GM19372 (cell line): ENCODE results near the gene MAPRE3.
"Not testable (repeated sequence)": the region's sequence is repeated elsewhere in the genome, so short reads cannot be mapped to it uniquely, and the experiment has no call there.

ENCODE experiments used
- ATAC-seq: cut with Tn5 transposase; IDR thresholded peaks from one replicate; pipeline ENCODE4 v1.9.1; 2021; ENCODE audit warnings: mild to moderate bottlenecking, low read depth, moderate library complexity; ENCODE audit not compliant: unreplicated experiment

Gene MAPRE3

DNA sequence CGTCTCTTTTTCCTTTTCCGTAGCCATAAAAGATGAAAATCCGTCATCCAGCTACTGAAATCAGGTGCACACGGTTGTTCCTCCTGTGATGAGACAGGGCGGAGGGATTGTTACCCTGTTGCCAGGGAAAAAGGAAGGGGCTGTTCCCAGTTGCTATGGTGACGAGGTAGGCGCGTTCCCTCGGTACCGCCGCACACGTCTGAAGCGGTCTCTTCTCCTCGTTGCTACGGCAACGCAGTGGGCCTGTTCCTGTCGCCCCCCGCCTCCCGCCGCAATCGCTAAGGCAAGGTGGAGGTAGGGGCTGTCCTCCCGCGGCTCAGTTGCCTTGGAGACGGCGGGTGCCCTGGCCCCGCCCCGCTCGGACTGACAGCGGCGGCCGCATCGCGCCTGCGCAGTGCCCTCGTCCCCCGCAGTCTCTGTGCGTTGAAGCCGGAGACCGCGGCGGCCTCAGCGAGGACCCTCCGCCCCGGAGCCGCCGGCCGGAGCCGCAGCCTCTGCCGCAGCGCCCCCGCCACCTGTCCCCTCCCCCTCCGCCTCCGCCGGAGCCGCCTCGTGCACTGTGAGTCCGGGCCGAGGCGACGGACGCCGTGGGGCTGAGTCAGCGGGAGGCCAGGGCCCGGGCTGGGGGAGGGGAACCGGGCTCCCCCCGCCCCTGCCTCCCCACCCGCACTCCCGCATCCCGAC, at the start of gene MAPRE3:
MAPRE3 (plus strand) TSS at position 394 of the 684 bp plus-strand sequence. CDS start 51,582 bp downstream, outside the sequence.
- ATAC-seq: peak; percentile 86

DNA sequence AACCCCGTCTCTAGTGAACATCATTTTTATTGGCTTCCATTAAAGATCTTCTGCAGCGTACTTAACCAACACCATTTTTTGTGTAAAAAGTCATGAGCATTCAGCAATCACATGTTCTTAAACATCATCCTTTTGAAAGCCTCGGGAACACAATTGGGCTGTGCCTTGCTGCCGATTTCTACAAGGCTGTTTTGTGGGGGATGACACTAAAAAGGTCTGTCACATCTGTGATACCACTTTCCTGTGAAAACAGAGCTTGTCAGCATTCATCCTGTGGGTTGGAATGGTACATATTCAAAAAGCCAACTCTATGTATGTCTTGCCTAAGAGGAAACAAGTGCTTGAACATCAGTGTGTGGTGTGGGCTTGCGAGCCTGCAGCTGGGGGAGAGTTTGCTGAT, 49.1 kb upstream of the MAPRE3 start:
- no peak for ATAC-seq

DNA sequence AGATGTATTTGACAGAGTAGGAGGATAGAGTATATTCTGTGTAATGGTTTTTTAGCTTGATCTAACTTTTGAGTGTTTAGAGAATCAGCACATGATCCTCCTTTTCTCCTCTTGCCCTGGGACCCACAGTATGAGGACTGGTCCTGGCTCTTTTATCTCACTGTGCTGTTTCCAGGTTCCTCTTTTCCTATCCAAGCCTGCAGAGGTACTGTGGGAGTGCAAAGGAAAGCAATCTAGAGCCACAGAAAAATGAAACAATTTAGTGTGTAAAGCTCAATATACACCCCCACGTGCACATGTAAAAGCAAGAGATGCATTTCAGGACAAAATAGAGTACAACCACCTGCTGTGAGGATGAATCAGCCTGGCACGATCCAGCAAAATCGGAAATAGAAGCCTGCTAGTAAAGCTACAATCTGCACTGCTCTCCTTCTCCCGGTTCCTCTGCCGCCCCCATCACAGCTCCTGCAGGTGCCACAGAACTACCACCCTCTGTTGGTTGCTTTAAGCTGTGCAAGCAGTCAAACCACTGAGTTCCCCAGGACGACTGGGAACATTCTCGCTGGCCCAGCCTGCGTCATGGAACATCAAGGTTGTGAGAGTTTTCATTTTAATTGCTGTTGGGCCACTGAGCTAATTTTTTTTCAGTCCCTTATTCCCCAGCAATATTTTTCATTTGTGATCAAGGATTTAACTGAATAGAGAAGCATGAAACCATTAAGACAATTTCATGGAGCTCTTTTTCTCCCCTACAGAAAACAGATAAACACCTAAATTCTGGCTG, 47.8 kb upstream of the MAPRE3 start:
- ATAC-seq: no peak

DNA sequence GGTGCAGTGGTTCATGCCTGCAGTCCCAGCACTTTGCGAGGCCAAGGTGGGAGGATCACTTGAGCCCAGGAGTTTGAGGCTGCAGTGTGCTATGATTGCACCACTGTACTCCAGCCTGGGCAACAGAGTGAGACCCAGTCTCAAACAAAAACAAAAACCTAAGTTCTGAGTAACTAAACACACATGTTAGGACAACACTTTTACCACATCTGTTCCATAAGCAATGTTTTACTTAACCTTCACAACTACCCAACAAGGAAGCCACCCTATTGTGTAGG, 47.3 kb upstream of the MAPRE3 start:
- not testable (repeated sequence) for ATAC-seq

DNA sequence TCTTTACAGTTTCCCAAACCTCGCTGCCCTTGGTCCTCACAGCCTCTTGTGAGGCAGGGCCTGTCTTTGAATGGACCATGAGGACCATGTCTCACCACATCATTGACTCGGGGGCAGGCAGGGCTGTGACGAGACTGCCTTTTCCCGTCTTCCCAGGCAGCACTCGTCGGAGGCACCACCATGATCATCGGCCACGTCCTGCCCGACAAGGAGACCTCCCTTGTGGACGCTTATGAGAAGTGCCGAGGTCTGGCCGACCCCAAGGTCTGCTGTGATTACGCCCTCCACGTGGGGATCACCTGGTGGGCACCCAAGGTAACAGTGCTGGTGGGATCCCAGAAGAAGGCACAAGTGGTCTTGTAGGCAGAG, 45.7 kb upstream of the MAPRE3 start:
- no peak for ATAC-seq

DNA sequence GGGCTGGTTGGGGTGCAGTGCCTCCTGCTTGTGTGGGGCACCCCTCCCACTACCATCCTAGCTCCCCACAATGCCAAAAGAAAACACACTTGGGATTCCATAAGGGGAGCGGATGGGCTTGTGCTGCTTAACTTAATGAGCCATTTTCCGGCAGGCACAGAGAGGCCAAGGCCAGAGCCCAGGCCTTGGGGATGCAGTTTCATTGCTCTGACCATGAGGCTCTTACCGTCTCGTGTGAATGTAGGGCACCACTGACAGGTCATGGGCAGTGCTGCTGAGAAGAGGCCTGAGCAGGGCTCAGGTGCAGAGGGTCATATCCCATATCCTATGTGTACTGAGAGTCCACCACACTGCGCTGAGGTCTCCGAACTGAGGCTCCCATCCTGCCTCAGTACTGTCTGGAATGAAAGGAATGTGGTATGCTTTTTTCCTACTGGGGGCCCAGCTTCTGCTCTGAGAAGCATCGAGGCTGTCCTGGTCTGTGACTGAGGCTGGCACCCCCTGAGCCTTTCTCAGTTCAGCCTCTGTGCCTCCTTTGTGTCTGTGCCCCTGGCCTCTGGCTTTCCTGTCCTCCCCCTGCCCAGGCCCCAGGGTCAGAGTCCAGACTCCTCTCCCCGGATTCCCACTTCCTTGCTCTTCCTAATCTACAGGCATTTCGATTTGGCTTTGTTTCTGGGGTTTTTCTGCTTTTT, 45.2 kb upstream of the MAPRE3 start:
- ATAC-seq: no peak

DNA sequence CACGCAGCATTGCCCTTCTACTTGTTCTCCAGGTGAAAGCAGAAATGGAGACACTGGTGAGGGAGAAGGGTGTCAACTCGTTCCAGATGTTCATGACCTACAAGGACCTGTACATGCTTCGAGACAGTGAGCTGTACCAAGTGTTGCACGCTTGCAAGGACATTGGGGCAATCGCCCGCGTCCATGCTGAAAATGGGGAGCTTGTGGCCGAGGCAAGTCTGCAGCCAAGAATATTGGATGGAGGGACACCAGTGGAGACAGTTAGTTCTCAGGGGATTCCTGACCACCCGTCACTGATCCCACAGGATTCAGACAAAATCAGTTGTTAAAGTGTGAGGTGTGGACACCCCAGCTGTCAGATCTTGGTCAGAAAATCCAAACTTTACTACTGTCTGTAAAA, 43.2 kb upstream of the MAPRE3 start:
- ATAC-seq: no peak

DNA sequence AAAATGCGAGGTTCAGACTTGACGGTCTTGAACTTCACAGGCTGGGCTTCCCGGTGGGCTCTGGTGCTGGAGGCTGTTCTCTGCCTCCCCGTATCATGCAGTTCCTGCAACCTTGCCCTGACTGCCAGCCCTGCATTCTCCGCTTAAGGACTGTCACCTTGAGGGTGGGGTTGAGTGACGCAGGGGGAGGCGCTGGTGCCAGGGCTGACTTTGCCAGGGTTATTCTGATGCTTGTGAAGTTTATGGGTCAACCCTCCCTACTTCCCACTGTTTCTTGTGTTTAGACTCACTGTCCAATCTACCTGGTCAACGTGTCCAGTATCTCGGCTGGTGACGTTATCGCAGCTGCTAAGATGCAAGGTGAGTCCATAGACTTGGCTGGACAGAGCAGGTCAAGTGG, 37.5 kb upstream of the MAPRE3 start:
- ATAC-seq: no peak

DNA sequence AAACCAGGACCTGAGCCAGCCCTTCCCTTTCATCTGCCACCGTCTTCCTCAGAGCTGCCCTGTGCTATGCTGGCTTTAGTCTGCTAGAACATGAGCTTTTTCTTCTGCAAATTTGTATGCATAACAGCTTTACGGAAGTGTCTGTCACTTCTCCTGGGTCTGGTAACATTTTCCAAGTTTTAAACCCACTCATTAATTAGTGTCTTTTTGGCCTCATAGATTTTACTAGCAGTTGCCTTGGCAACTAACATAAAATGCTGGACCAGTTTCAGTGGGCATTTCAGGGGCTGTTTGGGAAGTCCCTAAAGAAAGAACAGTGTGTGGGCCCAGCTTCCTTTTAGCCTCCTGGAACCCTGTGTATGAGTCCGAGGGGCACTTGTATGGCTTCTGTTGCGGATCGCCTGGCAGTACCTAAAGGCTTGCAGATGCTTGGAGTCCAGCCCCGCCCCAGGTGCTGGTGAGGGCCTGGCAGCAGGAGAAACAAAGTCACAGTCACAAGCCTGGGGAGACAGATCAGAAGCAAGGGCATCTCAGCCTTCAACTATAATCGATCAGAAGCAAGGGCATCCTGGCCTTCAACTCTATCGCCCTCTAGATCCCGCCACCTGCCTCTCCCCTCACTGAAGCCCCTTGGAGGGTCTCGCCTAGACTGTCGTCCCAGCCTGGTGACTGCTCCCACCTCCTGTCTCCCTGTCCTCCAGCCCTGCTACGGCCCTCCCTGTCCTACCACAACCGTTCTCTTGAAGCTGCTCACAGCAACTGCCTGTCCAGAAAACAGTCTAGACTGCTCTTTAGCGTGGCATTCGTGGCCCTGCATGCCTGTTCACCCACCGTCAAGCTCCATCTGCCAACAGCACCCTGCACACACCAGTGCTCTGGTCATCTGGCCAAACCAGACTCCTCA, 36.8 kb upstream of the MAPRE3 start:
- no peak for ATAC-seq

DNA sequence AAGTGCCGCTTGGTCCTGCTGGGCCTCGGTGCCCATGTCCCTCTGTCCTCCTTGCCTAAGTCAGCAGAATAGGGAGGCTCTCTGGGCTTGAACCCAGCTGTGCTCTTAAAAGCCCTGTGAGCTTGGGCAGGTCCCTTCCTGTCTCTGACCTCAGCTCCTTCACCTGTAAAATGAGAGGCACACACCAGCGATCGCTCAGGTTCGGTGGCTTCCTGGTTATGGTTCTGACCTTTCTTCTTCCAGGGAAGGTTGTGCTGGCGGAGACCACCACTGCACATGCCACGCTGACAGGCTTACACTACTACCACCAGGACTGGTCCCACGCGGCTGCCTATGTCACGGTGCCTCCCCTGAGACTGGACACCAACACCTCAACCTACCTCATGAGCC, 36.1 kb upstream of the MAPRE3 start:
- no peak for ATAC-seq

DNA sequence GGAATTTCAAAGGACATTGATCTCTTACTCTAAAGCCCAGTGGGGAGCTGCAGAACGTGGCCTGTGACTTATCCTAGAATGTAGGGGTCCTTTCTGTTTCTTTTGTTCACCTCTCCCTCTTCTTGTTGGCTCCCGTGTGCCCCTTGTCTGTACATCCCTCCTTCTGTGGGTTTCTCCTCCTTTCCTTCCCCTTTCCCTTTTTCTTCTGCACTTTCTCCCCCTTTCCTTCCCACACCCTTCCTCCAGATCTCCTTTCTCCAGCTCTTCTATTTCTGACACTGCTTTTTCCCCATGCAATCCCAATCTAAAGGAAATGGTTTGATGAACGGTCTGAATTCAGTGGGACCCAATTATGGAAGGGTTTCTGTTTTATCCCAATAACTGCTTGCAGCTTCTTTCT, 35.5 kb upstream of the MAPRE3 start:
- no peak for ATAC-seq

DNA sequence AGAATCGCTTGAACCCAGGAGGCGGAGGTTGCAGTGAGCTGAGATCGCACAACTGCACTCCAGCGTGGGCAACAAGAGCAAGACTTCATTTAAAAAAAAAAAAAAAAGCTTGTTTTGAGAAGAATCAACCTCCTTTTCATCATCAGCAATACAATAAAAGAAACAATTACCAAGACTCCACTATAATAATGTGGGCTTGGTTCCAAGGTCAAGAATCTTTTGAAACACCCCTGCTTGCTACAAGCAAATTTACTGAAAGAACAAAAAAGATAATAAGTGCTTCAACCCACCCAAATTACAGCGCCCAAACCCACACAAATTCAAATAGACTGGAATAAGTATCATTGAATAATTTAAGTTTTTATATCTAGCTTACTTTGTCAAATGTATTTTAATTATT, 33.6 kb upstream of the MAPRE3 start:
- no peak for ATAC-seq

DNA sequence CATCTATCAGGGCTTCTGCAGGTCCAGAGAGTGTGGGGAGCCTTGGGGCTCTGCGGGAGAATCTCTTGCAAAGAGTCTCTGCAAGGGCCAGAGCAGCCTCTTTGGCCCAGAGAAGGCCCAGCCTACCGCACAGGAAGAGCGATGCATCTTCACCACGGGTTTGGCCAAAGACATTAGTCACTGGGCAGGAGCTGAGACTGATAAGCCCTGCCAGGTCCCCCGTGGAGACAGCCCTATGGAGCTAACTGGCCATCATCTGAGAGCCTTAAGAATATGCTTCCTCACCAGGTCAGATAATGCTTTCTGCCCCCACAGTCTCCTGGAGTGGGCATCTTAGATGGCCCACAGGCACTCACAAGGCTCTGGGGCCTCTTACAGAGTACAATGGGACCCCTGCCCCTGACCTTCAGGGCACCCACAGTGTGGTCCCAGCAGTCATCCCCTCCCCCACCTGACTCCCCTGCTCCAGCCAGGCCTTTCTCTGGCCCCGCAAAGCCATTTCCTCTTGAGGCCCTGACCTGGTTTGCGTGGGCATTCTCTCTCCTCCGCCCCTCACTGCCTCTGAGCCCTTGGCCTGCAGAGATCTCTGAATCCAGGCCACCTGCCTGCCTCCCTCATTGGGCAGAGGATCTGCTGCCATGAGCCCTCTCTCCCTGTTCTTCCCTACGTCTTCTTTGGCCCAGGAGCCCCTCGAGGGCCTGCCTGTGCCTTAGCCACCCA, 31.9 kb upstream of the MAPRE3 start:
- no peak for ATAC-seq

DNA sequence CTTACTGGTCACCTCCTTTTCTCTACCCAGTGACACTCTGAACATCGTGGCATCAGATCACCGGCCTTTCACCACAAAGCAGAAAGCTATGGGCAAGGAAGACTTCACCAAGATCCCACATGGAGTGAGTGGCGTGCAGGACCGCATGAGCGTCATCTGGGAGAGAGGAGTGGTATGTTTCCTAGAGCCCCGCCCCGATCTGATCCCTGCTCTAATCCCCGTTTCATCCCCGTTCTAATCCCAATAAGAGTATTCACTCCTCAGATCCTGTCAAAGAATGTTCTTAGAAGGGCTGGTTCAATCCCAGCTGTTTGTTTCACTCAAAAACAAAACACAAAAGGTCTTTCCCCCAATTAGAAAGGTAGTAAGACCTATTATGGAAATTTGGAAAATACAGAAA, 30.4 kb upstream of the MAPRE3 start:
- no peak for ATAC-seq

DNA sequence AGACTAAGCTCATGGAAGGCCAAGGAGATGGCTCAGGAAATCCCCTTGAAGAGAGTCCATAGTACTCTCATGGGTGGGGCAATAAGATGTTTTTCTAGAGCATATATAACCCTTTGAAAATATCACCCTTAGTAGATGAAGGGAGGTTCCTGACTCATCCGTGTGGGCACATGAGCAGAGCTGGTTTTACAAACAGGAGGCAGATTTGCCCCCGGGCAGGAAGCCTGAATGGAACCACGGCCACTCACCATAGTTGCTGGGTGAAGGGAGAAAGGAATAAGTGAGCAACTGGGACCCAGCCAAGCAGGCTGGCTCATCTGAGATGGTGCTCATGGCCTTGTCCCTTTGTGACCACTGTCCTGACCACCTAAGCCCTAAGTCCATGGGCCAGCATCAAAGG, 29.0 kb upstream of the MAPRE3 start:
- no peak for ATAC-seq

DNA sequence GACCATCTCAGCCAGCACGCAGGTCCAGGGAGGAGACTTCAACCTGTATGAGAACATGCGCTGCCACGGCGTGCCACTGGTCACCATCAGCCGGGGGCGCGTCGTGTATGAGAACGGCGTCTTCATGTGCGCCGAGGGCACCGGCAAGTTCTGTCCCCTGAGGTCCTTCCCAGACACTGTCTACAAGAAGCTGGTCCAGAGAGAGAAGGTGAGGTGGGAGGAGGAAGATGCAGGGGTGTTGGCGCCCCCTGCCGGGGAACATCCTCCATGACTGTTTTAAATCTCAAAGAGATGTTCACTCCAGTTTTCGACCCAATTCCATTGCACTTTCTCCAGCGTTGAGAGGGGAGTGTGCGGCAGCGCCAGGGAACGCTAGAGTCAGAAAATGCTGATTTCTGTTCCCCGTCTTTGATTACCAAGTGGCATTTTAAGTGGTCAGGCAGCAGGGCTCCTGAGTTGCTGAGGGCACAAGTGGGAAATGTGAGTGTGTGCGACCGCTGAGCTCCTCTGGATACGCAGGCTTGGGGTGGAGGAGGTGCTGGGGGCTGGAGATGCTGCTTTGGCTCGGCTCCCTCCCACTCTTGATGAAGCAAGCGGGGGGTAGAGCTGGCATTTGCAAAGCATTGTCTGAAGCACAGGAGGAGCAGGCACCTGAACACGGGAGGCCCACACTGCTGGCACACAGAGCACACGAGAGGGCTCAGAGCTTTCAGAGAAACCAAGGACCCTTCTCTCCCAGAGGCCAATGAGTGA, 27.7 kb upstream of the MAPRE3 start:
- no peak for ATAC-seq

DNA sequence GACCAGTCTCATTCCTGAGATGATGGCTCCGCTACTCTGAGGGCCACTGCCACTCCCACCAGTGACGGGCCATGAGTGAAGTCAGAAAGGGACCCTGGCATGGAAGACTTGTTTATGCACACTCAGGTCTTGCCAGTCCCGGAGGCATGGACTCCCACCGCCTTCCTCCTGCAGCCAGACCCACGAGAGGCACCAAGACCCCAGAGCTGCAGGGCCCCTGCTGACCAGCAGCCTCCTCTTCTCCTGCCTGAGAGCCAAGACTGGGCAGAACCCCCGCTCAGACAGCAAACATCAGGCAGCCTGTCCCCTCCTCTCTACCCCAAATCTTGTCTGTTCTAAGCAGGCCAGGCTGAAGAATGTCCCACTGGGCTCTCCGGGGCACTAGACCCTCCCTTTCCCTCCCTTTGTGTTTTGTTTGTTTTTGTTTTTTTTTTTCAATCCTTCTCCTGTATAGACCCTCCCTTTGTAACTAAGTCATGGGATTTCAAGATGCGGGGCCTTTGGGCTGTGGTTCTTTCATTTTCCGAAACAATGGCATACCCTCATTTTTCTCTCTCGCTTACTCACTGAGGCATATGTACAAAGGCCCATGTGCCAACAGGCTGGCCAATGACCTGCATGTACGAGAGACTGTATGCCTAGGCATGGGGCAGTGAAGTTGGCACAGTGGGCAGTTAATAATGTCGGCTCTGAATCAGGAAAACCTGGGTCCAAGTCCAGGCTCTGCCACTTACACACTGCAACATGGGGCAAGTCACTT, 24.3 kb upstream of the MAPRE3 start:
- no peak for ATAC-seq

DNA sequence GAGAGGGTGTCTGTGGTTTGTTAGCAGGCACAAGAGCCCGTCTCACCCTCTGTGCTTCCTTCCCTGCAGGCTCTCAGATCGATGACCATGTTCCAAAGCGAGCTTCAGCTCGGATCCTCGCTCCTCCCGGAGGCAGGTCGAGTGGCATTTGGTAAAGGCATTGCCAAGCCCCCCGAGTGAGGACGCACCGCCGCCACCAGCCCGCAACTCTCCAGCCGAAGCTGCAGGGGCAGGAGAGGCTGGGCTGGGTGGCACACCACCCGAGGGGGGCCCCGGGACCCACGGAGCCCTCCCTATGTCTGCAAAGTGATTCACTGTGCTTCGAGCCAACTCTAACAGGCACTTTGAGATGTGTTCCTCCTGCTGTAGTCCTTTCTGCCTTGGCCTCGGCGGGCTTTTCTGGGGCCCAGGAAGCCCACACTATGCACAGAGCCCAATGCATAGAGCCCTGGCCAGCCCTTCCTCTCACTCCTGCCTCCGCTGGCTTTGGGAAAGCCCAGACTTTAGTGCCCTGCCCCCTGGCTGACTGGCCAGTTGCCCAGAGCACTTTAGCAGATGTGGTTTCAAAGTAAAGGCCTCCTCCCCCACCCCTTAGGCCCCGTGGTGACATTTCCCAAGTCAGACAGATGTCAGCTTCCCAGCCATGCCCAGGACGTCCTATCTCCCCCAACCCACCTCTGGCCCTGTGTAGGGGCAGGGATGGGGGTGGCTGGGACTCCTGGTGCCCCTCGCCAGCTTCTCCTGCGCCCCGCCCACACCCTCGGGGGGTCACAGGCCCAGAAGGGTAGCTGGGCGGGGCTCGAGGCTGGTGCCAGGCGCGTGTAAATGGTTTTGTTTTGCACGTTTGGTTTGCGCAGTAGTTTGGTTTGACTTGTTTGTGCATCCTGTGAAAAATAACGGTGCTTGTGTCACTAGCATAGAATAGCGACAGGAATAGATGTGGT, 23.3 kb upstream of the MAPRE3 start:
- no peak for ATAC-seq
